Fibroblast of lung (primary cell): ENCODE data around the gene SOX30. TPM values are rescaled to one million over a fixed set of nuclear protein-coding genes. Genes with fewer than 3 reads are reported as not detected.

ENCODE experiments used
- DNase-seq, 2 donors: peaks; one replicate each; pipeline versions ENCODE4 v3.0.0 to v3.0.0-alpha.2; 2010; ENCODE audit warnings: low read depth in 2 of 2
- H2AFZ ChIP-seq: 2 replicates; pipeline ENCODE4 v1.5.1; 2012; ENCODE audit warnings: low read length, control low read depth, inconsistent platforms
- H3K27ac ChIP-seq: 2 replicates; pipeline ENCODE4 v1.5.1; 2011; ENCODE audit warnings: low read length, control low read depth; ENCODE audit not compliant: insufficient read depth
- H3K27me3 ChIP-seq: 2 replicates; pipeline ENCODE4 v1.5.1; 2011; ENCODE audit warnings: mild to moderate bottlenecking, low read length; ENCODE audit not compliant: control insufficient read depth, insufficient read depth
- H3K36me3 ChIP-seq: 2 replicates; pipeline ENCODE4 v1.5.1; 2011; ENCODE audit warnings: low read length; ENCODE audit not compliant: control insufficient read depth, insufficient read depth
- H3K4me1 ChIP-seq: 2 replicates; pipeline ENCODE4 v1.5.1; 2011; ENCODE audit warnings: low read length; ENCODE audit not compliant: control insufficient read depth, insufficient read depth; ENCODE audit errors: extremely low read depth
- H3K4me2 ChIP-seq: 2 replicates; pipeline ENCODE4 v1.5.1; 2011; ENCODE audit warnings: low read length, control low read depth; ENCODE audit not compliant: insufficient read depth; ENCODE audit errors: extremely low read depth
- H3K4me3 ChIP-seq, 4 experiments: fragments of 200-600 bp in 1 of 4; sonication (generic) in 1 of 4; replicated peaks in 1 of 4; 2 replicates each; pipeline ENCODE4 v1.5.1; 2011 to 2016; ENCODE audit warnings: low read length in 4 of 4, low read depth in 3 of 4, mild to moderate bottlenecking in 3 of 4, control low read depth in 2 of 4, inconsistent platforms in 1 of 4, mixed read lengths in 1 of 4; ENCODE audit not compliant: insufficient read depth in 1 of 4; ENCODE audit errors: control extremely low read depth in 1 of 4
- H3K79me2 ChIP-seq: 2 replicates; pipeline ENCODE4 v1.5.1; 2012; ENCODE audit warnings: mild to moderate bottlenecking, low read length, inconsistent platforms; ENCODE audit not compliant: control insufficient read depth, insufficient read depth
- H3K9ac ChIP-seq: 2 replicates; pipeline ENCODE4 v1.5.1; 2011; ENCODE audit warnings: mild to moderate bottlenecking, low read length, control low read depth; ENCODE audit not compliant: insufficient read depth
- H3K9me3 ChIP-seq: 2 replicates; pipeline ENCODE4 v1.5.1; 2012; ENCODE audit warnings: low read depth, low read length; ENCODE audit not compliant: control insufficient read depth, insufficient read depth
- H4K20me1 ChIP-seq: 2 replicates; pipeline ENCODE4 v1.5.1; 2011; ENCODE audit warnings: low read length; ENCODE audit not compliant: control insufficient read depth, insufficient read depth; ENCODE audit errors: extremely low read depth
- EZH2 ChIP-seq: IDR thresholded peaks from 2 replicates; pipeline ENCODE4 v1.5.1; 2012; ENCODE audit warnings: low read length, control low read depth, mild to moderate bottlenecking; ENCODE audit errors: missing control alignments
- polyA plus RNA-seq, 2 donors: library from polyadenylated mRNA; depleted of rRNA in 1 of 2; stranded (reverse) in 1 of 2; unstranded in 1 of 2; fragments of >200 nt; gene quantifications; 2 replicates each; pipeline ENCODE4 v1.2.1, GENCODE V29; 2011 to 2012; ENCODE audit warnings: missing spikeins in 1 of 2
- total RNA-seq: library from RNA; depleted of rRNA; stranded (reverse); fragments of >200 nt; gene quantifications from 2 replicates; pipeline ENCODE4 v1.2.1, GENCODE V29; 2014
- TF ChIP-seq, protein P1 (sequence below), 2 donors: IDR thresholded peaks in 1 of 2; conservative IDR thresholded peaks in 1 of 2; 1 replicate in 1 of 2; 2 replicates in 1 of 2; pipeline ENCODE4 v1.5.1; 2011 to 2012; ENCODE audit warnings: low read length in 2 of 2, control low read depth in 1 of 2, inconsistent platforms in 1 of 2, low read depth in 1 of 2, mild to moderate bottlenecking in 1 of 2

SOX30 gene
- total and polyA plus RNA-seq, 2 donors (not counting 1 experiment from before 2014, with no cell fraction given) = 0.02 TPM; not detected in 1

DNA sequence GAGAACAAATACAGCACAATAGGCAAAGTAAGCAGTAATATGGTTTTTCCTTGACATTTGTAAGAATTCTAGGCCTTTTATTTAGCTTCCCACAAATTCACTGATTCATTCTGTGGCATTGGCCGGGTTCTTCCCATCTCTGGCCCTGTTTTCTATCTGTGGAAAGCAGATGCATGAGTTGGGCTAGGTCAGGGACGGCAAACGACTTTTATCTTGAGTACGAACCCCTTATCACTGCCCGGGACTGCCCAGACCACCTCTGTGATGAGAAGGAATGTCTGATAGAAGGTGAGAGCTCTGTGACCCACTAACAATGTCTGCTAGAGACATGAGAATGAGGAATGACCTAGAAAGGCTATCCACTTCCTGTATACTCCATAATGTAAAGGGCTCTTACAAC is 41.2 kb downstream of the SOX30 start:
- H3K4me2 ChIP-seq = no peak overlapping the region
- H3K36me3 ChIP-seq = no peaks in the 10 kb centered on the region
- H3K4me3 ChIP-seq = no peak overlapping the region
- no peak overlapping the region for H3K27ac ChIP-seq
- H3K9ac ChIP-seq = no peak overlapping the region
- no peaks in the 10 kb centered on the region for H3K79me2 ChIP-seq
- no peak overlapping the region for H2AFZ ChIP-seq
- DNase-seq = peak in 1 of 2 donors; percentile 24
- TF ChIP-seq, protein P1, sequence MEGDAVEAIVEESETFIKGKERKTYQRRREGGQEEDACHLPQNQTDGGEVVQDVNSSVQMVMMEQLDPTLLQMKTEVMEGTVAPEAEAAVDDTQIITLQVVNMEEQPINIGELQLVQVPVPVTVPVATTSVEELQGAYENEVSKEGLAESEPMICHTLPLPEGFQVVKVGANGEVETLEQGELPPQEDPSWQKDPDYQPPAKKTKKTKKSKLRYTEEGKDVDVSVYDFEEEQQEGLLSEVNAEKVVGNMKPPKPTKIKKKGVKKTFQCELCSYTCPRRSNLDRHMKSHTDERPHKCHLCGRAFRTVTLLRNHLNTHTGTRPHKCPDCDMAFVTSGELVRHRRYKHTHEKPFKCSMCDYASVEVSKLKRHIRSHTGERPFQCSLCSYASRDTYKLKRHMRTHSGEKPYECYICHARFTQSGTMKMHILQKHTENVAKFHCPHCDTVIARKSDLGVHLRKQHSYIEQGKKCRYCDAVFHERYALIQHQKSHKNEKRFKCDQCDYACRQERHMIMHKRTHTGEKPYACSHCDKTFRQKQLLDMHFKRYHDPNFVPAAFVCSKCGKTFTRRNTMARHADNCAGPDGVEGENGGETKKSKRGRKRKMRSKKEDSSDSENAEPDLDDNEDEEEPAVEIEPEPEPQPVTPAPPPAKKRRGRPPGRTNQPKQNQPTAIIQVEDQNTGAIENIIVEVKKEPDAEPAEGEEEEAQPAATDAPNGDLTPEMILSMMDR (conservative IDR thresholded peaks at IDR 0.05 in 1 of 2, IDR thresholded peaks at IDR 0.05 in 1 of 2; ENCODE audit: low read depth in 1 of 2, low read length in 2 of 2) = no peak
- H4K20me1 ChIP-seq = no peaks in the 10 kb centered on the region
- H3K4me1 ChIP-seq = no peaks in the 10 kb centered on the region
- no peaks in the 10 kb centered on the region for H3K9me3 ChIP-seq
- H3K27me3 ChIP-seq = no peaks in the 10 kb centered on the region

DNA sequence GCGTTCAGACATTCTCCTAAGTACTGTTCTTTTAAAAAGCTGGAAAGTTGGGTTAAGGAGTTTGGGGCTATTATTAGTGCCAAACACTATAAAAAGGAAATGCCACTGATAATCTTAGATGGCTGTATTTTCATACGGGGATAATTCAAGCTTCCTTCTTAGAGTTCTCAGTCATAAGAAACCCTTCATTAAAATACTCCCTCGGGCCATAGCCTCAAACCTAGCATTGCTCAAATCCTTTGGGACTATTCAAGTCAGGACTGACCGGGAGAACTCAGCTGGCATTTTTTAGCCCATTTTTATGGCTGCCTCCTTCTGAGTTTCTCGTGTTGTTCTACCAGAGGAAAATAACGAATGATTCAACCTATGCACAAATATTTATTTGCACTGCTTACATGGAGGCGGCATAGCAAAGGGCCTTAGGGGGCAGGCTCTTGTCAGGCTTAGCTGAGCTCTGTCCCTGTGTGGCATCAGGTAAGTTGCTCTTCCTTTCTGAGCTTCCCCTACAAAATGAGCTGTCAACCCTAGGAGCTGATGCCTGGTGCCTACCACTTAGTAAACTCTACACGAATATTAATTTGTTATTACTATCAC is 43.2 kb downstream of the SOX30 start:
- Histone ChIP-seq H3K9ac (no peak overlapping the region), H3K27me3 (no peaks in the 10 kb centered on the region), H3K4me2 (no peak overlapping the region), H4K20me1 (no peaks in the 10 kb centered on the region), H3K4me1 (no peaks in the 10 kb centered on the region), H3K36me3 (no peaks in the 10 kb centered on the region), H3K79me2 (no peaks in the 10 kb centered on the region), H3K27ac (no peak overlapping the region), H3K4me3 (no peak overlapping the region), H2AFZ (no peak overlapping the region), H3K9me3 (no peaks in the 10 kb centered on the region)
- no peak for TF ChIP-seq EZH2
- TF ChIP-seq, protein P1 (conservative IDR thresholded peaks at IDR 0.05 in 1 of 2, IDR thresholded peaks at IDR 0.05 in 1 of 2; ENCODE audit: low read depth in 1 of 2, low read length in 2 of 2) = no peak
- no peak for DNase-seq

- peak in 1 of 2 donors; percentile 80 for DNase-seq
Observed at GRCh38 chr5:157607371-157608161, 44.7 kb downstream of the SOX30 start.

More at GRCh38 chr5:157607371-157608161, 44.7 kb downstream of the SOX30 start:
- Histone ChIP-seq H3K27ac (no peak overlapping the region), H3K4me3 (no peak overlapping the region), H3K4me1 (peaks cover 5% of the 10 kb centered on the region), H4K20me1 (no peaks in the 10 kb centered on the region), H3K27me3 (no peaks in the 10 kb centered on the region), H3K4me2 (peak overlapping the region; percentile 8), H3K79me2 (no peaks in the 10 kb centered on the region), H3K9me3 (no peaks in the 10 kb centered on the region), H2AFZ (peak overlapping the region; percentile 21), H3K36me3 (no peaks in the 10 kb centered on the region), H3K9ac (no peak overlapping the region)
- TF ChIP-seq, protein P1 (conservative IDR thresholded peaks at IDR 0.05 in 1 of 2, IDR thresholded peaks at IDR 0.05 in 1 of 2; ENCODE audit: low read depth in 1 of 2, low read length in 2 of 2) = no peak
- TF ChIP-seq EZH2 = no peak
